Naive thymus-derived CD8-positive, alpha-beta T cell (primary cell): ENCODE results near the gene RERE. TPM values are rescaled to one million over a fixed set of nuclear protein-coding genes. Genes with fewer than 3 reads are reported as not detected.

Source experiments
- ATAC-seq, 2 donors: fragments of 150-1000 bp; cut with Tn5 transposase in 1 of 2; sonication (Bioruptor Pico), chemical (Tn5 transposase) in 1 of 2; 1 replicate in 1 of 2; 2 replicates in 1 of 2; pipeline ENCODE4 v1.10.0; 2021; ENCODE audit warnings: mild to moderate bottlenecking in 2 of 2, moderate library complexity in 2 of 2
- POLR2A ChIA-PET: fragments of 350-600 bp; sonication (Branson Sonifier 250); formaldehyde crosslinking; loops from one replicate; lab custom pipeline; 2021; ENCODE audit warnings: antibody characterized with exemption; lab: Charles Lee
- DNase-seq, 10 donors: peaks; one replicate each; pipeline versions ENCODE4 v3.0.0 to v3.0.0-alpha.2; 2020 to 2022
- H3K27ac Mint-ChIP-seq, 10 donors: one replicate each; pipeline ENCODE4 v1.8.0; 2020 to 2022; ENCODE audit warnings: mild to moderate bottlenecking in 10 of 10, mixed read lengths in 10 of 10, moderate library complexity in 4 of 10, inconsistent platforms in 1 of 10
- H3K27me3 Mint-ChIP-seq, 5 donors: one replicate each; pipeline ENCODE4 v1.8.0; 2021 to 2022; ENCODE audit warnings: mixed read lengths in 5 of 5
- H3K36me3 Mint-ChIP-seq, 3 donors: one replicate each; pipeline ENCODE4 v1.8.0; 2020 to 2022; ENCODE audit warnings: mixed read lengths in 3 of 3, mild to moderate bottlenecking in 2 of 3, inconsistent platforms in 1 of 3
- H3K4me1 Mint-ChIP-seq, 4 donors: one replicate each; pipeline ENCODE4 v1.8.0; 2021 to 2022; ENCODE audit warnings: mixed read lengths in 4 of 4
- H3K4me3 Mint-ChIP-seq, 10 donors: one replicate each; pipeline ENCODE4 v1.8.0; 2020 to 2022; ENCODE audit warnings: mild to moderate bottlenecking in 10 of 10, mixed read lengths in 10 of 10, moderate library complexity in 6 of 10, inconsistent platforms in 1 of 10
- H3K9me3 Mint-ChIP-seq, 9 donors: one replicate each; pipeline ENCODE4 v1.8.0; 2020 to 2022; ENCODE audit warnings: mixed read lengths in 9 of 9, mild to moderate bottlenecking in 3 of 9, inconsistent platforms in 1 of 9, moderate library complexity in 1 of 9
- polyA plus RNA-seq, 3 donors: library from polyadenylated mRNA; unstranded; fragments of 300-500 nt; fragmentation: Illumina TruSeq; gene quantifications; one replicate each; pipeline ENCODE4 v1.2.3, GENCODE V29; 2021
- total RNA-seq, 8 experiments: library from RNA in 2 of 8; stranded (reverse) in 2 of 8; gene quantifications; one replicate each; pipeline ENCODE4 v1.2.3 and lab custom pipeline; 2021 to 2026

RERE gene
- total and polyA plus RNA-seq, 5 experiments from 2014 or later = 4.1 to 84.2 (median 8.8) TPM

GRCh38 chr1:8352886-8353785 is 464.3 kb downstream of the RERE start:
- no peaks in the 10 kb centered on the region for H3K9me3 Mint-ChIP-seq
- peaks cover 0 to 47% (median 8%) of the 10 kb centered on the region in 3 donors for H3K36me3 Mint-ChIP-seq
- ATAC-seq (no peak), DNase-seq (no peak)
- peaks cover 4 to 8% (median 6%) of the 10 kb centered on the region in 4 donors for H3K4me1 Mint-ChIP-seq
- H3K27me3 Mint-ChIP-seq = peaks cover 0 to 9% (median 0%) of the 10 kb centered on the region in 5 donors
- H3K4me3 Mint-ChIP-seq = no peak overlapping the region
- H3K27ac Mint-ChIP-seq = peak overlapping the region in 5 of 10 donors; percentile 18 to 88 (median 63)
- POLR2A ChIA-PET = no interaction called here

- Mint-ChIP-seq H3K4me1 (peaks cover 4 to 7% (median 5%) of the 10 kb centered on the region in 4 donors), H3K9me3 (no peaks in the 10 kb centered on the region), H3K36me3 (peaks cover 0 to 40% (median 8%) of the 10 kb centered on the region in 3 donors), H3K27ac (peak overlapping the region in 5 of 10 donors; percentile 18 to 88 (median 76)), H3K27me3 (peaks cover 0 to 9% (median 0%) of the 10 kb centered on the region in 5 donors), H3K4me3 (no peak overlapping the region)
- POLR2A ChIA-PET = interaction anchor here (0.6 kb wide), 1 partner anchor 180 kb away, joined by 5 read pairs; no protein-coding TSS in a partner anchor
- ATAC-seq (no peak), DNase-seq (no peak)
Observed at GRCh38 chr1:8352471-8352845, 465.0 kb downstream of the RERE start.

- H3K4me3 Mint-ChIP-seq = no peak overlapping the region
- H3K27me3 Mint-ChIP-seq = peaks cover 0 to 9% (median 0%) of the 10 kb centered on the region in 5 donors
- POLR2A ChIA-PET = interaction anchor here (0.6 kb wide), 2 partner anchors 16 to 179 kb away, joined by 3 to 5 read pairs; no protein-coding TSS in a partner anchor
- peaks cover 0 to 37% (median 5%) of the 10 kb centered on the region in 3 donors for H3K36me3 Mint-ChIP-seq
- no peaks in the 10 kb centered on the region for H3K9me3 Mint-ChIP-seq
- ATAC-seq (no peak), DNase-seq (peak in 1 of 10 donors; percentile 16)
- H3K27ac Mint-ChIP-seq = peak overlapping the region in 3 of 10 donors; percentile 19 to 88 (median 82)
- H3K4me1 Mint-ChIP-seq = peaks cover 4 to 7% (median 4%) of the 10 kb centered on the region in 4 donors
Observed at GRCh38 chr1:8351693-8352470, 465.6 kb downstream of the RERE start.

- Mint-ChIP-seq H3K27ac (peak overlapping the region in 5 of 10 donors; percentile 29 to 76 (median 43)), H3K4me3 (peak overlapping the region in 1 of 10 donors; percentile 29), H3K4me1 (peaks cover 4 to 7% (median 4%) of the 10 kb centered on the region in 4 donors), H3K36me3 (peaks cover 0 to 32% (median 4%) of the 10 kb centered on the region in 3 donors), H3K9me3 (no peaks in the 10 kb centered on the region), H3K27me3 (peaks cover 0 to 9% (median 0%) of the 10 kb centered on the region in 5 donors)
- DNase-seq (no peak), ATAC-seq (no peak)
- POLR2A ChIA-PET = interaction anchor here (0.6 kb wide), 1 partner anchor 17 kb away, joined by 3 read pairs; no protein-coding TSS in a partner anchor
Observed at GRCh38 chr1:8350914-8351684, 466.3 kb downstream of the RERE start.

- Mint-ChIP-seq H3K4me1 (peaks cover 4 to 7% (median 4%) of the 10 kb centered on the region in 4 donors), H3K36me3 (peaks cover 0 to 23% (median 2%) of the 10 kb centered on the region in 3 donors), H3K27ac (no peak overlapping the region), H3K27me3 (peaks cover 0 to 9% (median 0%) of the 10 kb centered on the region in 5 donors), H3K4me3 (no peak overlapping the region), H3K9me3 (no peaks in the 10 kb centered on the region)
- POLR2A ChIA-PET = interaction anchor here (1.7 kb wide), 1 partner anchor 335 kb away, joined by 5 read pairs; no protein-coding TSS in a partner anchor
- no peak for ATAC-seq
- DNase-seq = no peak
Observed at GRCh38 chr1:8349961-8350360, 467.5 kb downstream of the RERE start.

- H3K4me1 Mint-ChIP-seq = peaks cover 4 to 7% (median 4%) of the 10 kb centered on the region in 4 donors
Observed at GRCh38 chr1:8349473-8349865, 468.0 kb downstream of the RERE start.

GRCh38 chr1:8348777-8349472 is 468.5 kb downstream of the RERE start:
- peak overlapping the region in 1 of 10 donors; percentile 14 for H3K4me3 Mint-ChIP-seq
- ATAC-seq = peak; percentile 90 to 91
- DNase-seq = peak; percentile 49 to 84 (median 68)
- POLR2A ChIA-PET = interaction anchor here (1.7 kb wide), 1 partner anchor 334 kb away, joined by 5 read pairs; no protein-coding TSS in a partner anchor
- no peaks in the 10 kb centered on the region for H3K9me3 Mint-ChIP-seq
- peaks cover 0 to 9% (median 0%) of the 10 kb centered on the region in 5 donors for H3K27me3 Mint-ChIP-seq
- H3K27ac Mint-ChIP-seq = peak overlapping the region in 4 of 10 donors; percentile 63 to 89 (median 82)
- H3K36me3 Mint-ChIP-seq = peaks cover 0 to 13% (median under 1%) of the 10 kb centered on the region in 3 donors
- peaks cover 4 to 7% (median 4%) of the 10 kb centered on the region in 4 donors for H3K4me1 Mint-ChIP-seq

More at GRCh38 chr1:8349473-8349865, 468.0 kb downstream of the RERE start:
- no peak overlapping the region for H3K4me3 Mint-ChIP-seq
- no peak overlapping the region for H3K27ac Mint-ChIP-seq
- H3K9me3 Mint-ChIP-seq = no peaks in the 10 kb centered on the region
- DNase-seq = no peak
- peaks cover 0 to 9% (median 0%) of the 10 kb centered on the region in 5 donors for H3K27me3 Mint-ChIP-seq
- POLR2A ChIA-PET = interaction anchor here (1.7 kb wide), 1 partner anchor 334 kb away, joined by 5 read pairs; no protein-coding TSS in a partner anchor
- no peak for ATAC-seq
- peaks cover 0 to 19% (median 2%) of the 10 kb centered on the region in 3 donors for H3K36me3 Mint-ChIP-seq

- peaks cover 0 to 9% (median 0%) of the 10 kb centered on the region in 3 donors for H3K36me3 Mint-ChIP-seq
- no peak for DNase-seq
- no peak for ATAC-seq
- peaks cover 4 to 7% (median 4%) of the 10 kb centered on the region in 4 donors for H3K4me1 Mint-ChIP-seq
- no peaks in the 10 kb centered on the region for H3K9me3 Mint-ChIP-seq
- H3K4me3 Mint-ChIP-seq = no peak overlapping the region
- POLR2A ChIA-PET = no interaction called here
- H3K27me3 Mint-ChIP-seq = peaks cover 0 to 9% (median 0%) of the 10 kb centered on the region in 5 donors
- peak overlapping the region in 3 of 10 donors; percentile 75 to 89 (median 89) for H3K27ac Mint-ChIP-seq
Observed at GRCh38 chr1:8348047-8348776, 469.2 kb downstream of the RERE start.

GRCh38 chr1:8347635-8348034 is 469.8 kb downstream of the RERE start:
- POLR2A ChIA-PET = no interaction called here
- DNase-seq = no peak
- H3K27ac Mint-ChIP-seq = no peak overlapping the region
- H3K27me3 Mint-ChIP-seq = peaks cover 0 to 9% (median 0%) of the 10 kb centered on the region in 5 donors
- no peaks in the 10 kb centered on the region for H3K9me3 Mint-ChIP-seq
- peaks cover 4 to 7% (median 4%) of the 10 kb centered on the region in 4 donors for H3K4me1 Mint-ChIP-seq
- no peak overlapping the region for H3K4me3 Mint-ChIP-seq
- peaks cover 0 to 3% (median 0%) of the 10 kb centered on the region in 3 donors for H3K36me3 Mint-ChIP-seq
- ATAC-seq = no peak

- Mint-ChIP-seq H3K27ac (peak overlapping the region in 1 of 10 donors; percentile 70), H3K36me3 (no peaks in the 10 kb centered on the region), H3K4me3 (no peak overlapping the region), H3K4me1 (peaks cover 4 to 7% (median 4%) of the 10 kb centered on the region in 4 donors), H3K9me3 (no peaks in the 10 kb centered on the region), H3K27me3 (peaks cover 0 to 9% (median 0%) of the 10 kb centered on the region in 5 donors)
- no peak for ATAC-seq
- POLR2A ChIA-PET = no interaction called here
- DNase-seq = no peak
Observed at GRCh38 chr1:8345621-8346415, 471.6 kb downstream of the RERE start.
